ENCODE measurements around the gene CCDC92.
A peak's percentile ranks its signal among the peaks of the same experiment; 100 is the strongest.

The CCDC92 gene

DNA sequence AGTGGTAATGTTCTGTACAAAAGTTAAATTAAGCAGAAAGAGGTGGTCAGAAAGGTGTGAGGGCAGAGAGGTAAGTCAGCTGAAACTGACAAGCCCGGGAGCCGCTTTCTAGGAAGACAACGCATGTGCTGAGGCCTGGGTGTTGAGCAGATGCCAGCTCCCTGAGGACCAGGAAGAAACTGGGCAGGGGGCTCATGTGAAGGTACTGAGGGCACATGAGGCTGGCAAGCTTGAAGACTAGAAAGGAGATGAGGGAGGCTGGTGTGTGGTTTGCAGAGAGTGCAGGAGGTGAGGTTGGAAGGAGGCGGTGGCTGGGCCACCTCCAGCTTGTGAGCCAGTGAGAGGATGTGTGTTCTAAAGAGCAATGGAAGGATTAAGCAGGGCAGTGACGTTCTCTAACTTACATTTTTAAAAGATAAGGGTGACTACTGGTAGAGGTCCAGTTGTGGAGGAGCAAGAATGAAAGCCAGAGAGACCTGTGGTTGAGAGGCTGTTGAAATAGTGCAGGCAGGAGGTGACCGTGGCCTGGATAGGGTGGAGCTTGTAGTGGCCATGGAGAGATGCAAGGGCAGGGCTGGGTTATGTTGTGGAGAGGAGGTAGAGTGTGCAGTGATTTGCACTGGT, 29.5 kb upstream of the CCDC92 start:
- DNase-seq = no peak

DNA sequence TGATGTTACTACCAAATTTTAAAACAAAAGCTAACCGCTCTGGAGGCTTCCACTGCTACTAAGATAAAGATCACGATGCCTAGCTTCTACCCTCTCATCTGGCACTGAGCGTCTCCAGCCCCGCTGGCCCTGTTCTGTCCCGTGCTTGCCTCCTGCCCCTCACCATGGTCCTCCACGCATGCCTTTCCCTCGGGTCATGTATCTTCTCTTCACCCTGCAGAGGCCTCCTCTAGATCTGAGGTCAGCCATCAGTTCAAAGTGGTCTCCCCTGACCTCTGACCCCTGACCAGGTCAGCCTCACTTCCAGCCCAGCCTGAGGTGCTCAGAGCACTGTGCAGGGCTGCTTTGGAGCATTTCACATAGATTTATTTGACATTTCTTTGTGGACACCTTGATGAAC, 28.7 kb upstream of the CCDC92 start:
- no peak for DNase-seq

DNA sequence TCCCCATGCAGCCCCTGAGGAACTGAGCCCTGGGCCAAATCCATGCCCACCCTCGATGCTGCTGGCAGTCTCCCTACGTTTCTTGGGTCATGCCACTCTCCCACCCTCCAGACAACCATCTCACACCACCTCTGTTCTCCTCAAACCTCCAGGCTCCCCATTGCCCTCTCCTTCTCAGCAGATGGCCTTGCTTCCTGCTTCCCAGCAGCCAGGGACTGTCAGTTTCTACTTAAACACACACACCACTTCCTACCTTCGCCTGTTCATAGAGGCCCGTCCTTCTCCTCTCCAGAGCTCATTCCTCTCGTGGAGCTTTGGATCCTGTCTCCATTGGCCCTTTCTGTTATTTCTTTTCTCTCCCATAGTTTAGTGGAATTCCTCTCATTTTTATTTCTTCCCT, 27.5 kb upstream of the CCDC92 start:
- DNase-seq = no peak

DNA sequence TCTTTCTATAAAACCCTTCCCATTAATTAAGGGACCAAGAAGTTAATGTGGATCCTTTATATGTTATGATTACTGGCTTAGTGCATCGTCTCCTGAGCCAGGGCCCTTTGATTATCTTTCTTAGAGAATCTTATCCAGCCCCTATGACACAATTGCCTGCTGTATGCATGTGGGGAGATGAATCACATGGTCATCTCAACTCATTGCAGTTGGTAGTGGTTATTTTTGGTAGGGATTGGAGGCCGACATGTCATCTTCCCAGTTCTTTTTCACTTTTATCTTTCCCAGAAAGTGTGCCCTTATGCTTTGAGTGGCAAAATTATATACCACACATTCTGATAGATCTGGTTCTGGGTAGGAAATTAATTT, 26.3 kb upstream of the CCDC92 start:
- no peak for DNase-seq

DNA sequence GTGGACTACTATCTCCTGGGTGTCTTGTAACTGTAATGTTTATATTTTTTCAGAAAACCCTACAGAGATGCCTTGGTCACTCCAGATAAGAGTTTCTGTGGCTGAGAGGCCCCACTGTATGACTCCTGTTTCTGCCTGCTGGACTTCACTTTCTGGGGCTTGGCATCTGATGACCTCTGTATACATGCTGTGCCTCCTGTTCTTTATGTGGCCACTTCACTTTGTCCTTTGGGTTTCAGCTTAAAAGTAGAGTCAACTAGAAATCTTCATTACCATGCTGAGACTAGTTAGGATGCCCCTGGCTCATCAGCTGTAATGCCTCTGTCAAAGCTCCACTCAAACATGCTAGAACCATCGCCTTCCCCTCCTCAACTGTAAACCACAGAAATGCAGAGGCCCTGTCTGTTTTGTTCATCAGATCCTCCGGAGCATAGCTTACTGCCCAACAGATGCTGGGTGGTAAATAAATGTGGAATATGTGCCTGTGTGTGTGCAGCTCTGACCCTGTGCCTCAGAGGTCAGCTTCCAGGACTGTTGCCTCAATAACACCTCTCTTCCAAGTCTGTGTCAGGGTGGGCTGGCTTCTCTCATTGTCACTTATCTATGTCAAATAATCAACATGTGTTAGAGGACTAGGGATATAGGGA, 25.8 kb upstream of the CCDC92 start:
- DNase-seq = no peak

DNA sequence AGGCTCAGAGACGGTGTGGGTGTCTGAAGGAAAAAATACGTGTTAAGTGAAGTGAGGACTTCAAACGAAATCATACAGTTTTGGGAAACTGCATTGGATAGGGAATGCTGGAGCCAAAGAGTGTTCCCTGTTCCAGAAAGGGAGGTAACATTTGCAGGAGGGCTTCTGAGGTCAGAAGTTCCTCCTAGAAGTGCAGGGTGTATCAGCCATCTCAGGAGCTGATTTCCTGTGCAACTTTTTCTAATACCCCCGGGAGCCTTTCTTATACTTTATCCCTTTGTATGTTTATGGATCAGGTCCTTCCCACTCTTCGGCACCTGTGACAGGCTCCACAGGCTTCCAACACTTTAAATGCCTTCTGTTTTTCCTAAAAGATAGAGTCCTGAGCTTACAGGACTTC, 25.3 kb upstream of the CCDC92 start:
- DNase-seq = no peak

DNA sequence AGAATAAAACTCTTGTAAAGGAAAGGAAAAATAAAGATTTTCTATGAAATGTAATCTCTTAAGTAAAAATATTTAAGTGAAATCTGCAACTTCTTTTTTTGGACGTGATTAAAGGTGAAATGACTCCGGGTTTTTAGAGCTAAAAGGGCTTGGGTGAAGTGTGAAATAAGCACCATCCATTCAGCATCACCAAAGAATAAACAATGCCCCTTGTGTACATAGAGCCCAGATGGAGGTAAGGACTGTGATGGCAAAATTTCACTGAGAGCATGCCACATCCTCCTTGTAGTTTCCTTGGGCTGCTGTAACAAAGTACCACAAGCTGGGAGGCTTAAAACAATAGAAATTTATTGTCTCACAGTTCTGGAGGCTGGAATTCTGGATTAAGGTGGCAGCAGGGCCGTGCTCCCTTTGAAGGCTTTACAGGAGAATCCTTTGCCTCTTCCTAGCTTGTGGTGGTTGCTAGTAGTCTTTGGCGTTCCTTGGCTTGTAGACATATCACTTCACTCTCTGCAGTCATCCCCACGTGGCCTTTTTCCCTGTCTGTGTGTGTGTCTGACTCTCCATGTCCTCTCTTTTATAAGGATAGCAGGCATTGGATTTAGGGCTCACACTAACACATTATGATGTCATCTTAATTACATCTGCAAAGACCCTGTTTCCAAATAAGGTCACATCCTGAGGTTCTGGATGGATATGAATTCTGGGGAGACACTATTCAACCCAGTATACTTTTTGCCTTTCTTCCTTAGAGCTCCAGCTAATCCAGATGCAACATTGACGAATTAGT, 24.6 kb upstream of the CCDC92 start:
- DNase-seq = no peak

DNA sequence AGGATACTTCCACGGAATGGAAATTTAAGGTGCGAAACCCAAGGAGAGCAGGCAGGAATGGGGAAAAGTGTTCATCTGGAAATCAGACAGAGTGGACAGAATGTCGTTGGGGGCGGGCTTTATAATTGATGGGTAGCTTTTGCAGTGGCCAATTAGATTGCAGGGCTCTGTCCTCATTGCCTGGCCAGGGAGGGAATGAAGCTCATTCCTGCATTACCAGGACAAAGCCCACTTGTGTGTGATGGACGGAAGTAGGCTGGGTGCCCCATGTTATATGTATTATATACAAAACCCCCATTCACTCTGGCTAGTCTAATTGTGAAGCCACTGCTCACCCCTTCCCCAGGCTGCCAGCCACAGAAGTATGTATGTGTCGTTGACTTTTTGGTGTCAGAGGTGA, 23.9 kb upstream of the CCDC92 start:
- peak; percentile 65 for DNase-seq

DNA sequence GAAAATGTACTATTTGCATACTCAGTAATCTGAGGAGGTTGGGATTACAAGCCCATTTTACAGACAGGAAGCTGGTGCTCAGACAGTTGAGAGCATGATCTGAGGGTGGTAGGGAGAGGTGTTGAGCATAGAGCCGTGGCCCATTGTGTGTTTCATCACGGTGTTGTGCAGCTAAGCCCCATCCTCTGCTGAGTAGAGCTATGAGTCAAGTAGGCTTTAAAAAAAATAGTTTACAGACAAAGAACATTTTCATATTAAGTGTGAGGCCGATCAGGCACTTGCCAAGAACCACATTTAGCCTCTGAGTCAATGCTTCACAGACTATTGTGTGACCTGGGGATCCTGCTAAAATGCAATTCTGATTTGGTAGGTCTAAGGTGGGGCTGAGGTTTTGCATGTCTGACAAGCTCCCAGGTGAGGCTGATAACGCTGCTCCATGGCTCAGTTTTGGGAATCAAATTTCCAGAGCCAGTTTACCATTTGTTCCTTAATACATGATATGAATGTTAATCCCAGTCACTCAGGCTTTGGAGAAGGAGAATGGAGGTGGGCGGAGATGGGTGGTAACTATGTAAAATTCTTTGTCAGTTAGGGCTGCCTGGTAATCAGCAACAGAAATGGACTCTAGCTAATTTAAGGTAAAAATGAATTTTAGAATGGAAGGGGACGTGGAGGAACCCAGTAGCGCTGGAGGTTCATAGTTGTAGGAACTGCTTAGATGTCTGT, 22.6 kb upstream of the CCDC92 start:
- DNase-seq = no peak

DNA sequence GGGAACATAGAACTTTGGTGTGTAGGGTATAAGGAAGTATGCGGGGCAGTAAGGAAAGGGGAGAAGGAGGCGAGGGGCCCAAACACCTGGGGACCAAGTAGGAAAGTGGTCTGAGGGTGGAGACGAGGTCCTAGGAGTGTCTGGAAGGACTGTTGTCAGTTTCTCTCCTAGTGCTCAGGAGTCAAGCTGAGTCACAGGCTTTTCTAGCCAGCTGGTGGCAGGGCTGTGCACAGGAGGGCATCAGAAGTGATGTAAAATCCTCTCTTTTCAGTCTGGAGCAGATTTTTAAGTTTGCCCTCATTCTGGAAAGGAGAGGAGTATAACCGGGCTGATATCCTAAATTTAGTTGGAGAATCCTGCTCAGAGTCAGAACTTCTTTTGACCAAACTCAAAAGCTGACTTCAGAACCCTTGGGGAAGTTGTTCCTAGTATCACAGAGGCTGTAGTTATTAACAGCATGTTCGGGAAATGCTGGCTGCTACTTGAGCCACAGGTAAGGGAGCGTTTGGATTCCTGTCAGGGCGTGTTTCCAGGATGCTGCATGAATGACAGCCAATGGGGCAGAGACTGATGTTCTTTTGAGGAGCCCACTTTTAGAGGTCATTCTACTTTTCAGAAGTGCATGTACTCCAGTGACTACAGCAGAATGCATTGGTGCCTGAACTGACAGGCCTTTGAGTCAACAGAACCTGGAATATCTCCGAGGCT, 19.6 kb upstream of the CCDC92 start:
- no peak for DNase-seq

DNA sequence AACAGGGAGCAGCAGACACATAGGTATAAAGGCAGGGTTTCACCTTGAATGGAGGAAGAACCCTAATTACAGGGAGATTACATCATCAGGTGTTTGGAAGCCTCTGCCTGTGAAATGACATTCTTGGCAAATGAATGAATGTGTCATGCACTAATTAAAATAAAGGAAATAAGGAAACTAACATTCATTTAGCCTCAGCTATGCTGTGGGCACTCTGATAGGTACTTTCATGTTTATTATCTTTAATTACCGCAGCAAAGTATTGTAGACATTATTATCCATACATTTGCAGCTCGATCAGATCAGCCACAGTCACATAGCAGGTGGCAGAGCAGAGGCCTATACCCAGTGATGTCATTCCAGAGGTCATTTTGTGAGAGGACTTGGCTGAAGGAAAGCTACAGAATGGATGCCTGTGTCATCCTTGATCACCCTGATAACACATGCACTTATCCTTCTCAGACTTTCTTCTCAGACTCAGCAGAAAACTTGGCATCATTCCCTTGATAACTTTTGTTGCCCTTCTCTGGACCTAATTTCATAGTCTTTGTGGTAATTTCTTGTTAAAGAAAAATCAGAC, 18.8 kb upstream of the CCDC92 start:
- DNase-seq = no peak

DNA sequence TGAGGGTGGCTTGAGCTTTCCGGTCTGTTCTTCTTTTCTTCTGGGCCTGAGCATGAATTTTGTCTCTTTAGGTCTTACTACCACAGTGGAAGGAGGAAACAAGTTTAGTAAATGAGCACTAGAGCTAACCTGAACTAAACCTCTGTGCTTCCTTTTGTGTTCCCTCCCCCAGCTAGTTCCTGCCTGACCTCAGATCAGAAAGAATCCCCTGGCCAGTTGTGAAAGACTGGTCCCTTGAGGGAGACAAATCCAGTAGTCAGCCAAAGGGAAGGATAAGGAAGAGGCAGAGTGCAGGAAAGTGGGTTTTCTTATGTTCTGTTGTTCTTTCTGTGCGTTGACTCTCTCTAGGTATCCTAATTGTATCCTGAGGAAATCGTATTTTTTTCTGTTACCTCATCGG, 17.9 kb upstream of the CCDC92 start:
- no peak for DNase-seq

DNA sequence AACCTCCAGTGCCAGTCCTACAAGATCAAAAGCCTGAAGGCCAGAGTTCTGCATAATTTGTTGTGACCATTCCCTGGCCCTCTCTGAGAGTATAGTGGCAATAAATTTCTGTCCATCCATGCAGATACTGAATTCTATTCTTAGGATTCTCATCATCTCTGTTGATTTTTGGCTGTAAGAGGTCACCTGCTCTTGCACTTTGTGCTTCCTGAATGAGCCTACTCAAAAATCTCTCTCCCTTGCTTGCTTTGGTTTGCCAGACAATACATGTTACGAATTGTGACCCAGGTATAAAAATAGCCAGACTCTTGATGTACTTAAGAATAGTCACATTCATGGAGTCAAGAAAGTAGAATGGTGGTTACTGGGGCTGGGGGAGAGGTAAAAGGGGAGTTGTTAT, 17.1 kb upstream of the CCDC92 start:
- DNase-seq = no peak

DNA sequence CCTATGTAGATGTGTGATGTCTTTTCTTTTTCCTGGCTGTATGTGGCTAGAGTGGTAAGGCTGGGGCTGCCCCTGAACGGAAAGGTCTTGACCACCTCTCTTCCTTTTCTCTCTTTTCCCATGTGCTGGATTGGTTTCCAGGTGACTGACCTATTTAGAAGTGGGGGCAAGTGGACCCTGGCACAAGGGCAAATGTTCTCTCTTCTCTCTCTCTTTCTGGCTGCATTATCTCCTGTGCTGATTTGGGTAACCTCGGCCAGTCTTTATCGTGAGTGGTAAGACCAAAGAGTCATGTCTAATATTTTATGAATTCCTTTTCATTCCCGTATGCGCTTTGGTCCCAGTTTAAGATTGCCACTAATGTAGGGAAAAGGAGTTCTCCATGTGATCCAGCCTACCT, 16.5 kb upstream of the CCDC92 start:
- DNase-seq = no peak

DNA sequence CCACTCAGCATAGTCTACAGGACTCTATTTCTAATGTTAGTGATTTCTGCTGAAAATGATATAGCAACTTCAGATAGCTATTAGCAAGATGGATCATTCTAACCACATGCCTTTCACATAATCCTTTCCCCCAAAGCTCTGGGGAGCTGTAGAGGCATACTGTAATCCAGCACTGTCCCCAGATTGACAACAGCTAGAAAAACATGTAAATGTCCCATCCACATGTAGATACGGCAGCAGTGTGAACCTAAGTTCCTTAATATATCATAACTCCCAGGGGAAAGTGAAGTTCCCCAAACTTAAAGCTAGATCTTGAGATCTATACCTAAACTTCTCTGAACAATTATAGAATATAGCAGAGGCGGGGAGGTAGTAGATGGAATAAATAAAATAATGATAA, 14.4 kb upstream of the CCDC92 start:
- DNase-seq = no peak

DNA sequence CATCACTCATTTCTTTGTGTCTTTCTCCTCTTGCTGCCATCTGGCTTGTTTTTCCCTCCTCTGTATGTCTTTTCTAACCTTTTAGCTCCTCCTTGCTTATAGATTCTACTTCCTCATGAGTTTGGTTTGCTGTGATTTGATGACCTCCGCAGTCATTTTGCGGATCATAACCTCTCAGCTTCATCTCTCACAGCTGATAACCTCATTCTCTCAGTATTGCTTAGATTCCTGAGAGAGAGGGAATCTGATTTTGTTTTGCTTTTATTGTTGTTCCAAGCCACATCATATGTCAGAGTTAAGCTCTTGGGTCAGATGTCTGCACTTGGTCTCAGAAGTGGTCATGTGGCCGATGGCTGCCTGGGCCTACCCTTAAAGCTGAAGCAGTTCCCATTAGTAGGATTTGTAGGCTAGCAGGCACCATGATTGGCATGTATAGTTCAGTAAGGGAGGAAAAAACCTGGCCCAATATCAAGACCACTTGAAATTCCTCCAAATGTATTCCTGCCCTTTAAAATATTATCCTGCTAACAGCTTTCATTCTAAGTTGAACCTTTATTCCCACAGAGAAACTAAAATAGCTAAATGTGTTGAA, 13.8 kb upstream of the CCDC92 start:
- no peak for DNase-seq

DNA sequence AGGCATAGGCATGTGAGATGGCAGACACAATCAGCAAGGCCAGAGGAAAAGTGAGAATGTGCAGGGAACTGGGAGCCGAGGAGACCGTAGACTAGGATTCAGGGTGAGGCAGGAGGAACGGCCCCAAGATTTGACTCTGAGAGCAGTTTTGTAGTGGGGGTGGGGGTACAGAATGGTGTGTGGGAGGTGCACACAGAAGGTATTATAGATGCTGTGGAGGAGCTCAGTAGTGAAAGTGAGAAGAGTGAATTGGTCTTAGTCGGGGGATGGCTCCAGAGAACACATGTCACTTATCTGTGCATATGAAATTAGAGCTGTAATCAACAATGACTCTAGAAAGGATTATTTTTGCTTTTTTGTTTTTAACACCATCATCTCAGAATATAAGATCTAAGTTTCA, 12.3 kb upstream of the CCDC92 start:
- DNase-seq = no peak

DNA sequence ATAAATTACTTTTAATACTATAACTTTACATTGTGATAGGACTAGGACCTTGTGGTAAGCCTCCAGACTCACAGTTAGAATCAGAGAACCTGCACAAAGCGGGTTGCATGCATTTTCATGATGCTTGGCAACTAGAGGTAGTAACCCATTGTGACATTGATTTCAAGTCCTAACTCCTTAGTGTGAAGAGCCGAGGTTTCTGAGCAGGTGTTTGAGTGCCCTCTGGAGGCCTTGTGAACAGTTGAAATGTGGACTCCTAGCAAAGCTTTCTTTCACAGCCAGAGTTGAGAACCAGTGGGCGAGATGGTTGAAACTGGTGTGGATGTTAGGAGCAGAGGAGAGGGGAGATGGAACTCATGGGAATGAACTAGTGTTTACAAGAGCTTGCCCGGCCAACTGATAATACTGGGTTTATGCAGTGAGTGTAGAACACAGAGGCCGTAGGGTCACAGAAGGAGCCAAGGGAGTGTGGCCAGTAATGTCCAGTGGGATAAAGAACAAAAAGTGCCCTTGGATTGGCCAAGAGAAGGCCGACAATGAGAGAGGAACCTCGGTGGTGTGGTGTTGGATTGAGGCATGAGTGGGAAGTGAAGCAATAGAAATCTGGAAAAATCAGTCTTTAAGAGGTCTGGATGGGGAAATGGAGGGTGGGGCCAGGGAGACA, 11.3 kb upstream of the CCDC92 start:
- peak; percentile 62 for DNase-seq

DNA sequence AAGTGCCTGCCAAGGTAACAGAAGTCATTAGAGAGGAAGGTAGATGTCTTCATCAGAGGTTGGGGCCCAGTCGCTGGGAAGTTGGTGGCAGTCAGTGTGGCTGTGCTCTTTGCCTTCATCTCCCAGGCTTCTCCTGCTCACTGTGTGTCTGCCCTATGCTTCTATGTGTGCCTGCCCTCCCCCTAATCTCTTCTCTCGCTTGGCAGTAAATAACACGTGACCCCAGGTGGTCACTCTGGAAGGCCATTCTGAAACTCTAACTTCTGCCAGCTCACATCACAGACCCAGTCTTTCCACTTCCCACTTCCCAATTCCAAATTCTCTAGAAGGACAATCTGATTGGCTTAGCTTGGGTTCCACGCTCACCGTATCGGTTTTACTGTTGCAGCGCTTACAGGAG, 9.6 kb upstream of the CCDC92 start:
- DNase-seq = no peak

DNA sequence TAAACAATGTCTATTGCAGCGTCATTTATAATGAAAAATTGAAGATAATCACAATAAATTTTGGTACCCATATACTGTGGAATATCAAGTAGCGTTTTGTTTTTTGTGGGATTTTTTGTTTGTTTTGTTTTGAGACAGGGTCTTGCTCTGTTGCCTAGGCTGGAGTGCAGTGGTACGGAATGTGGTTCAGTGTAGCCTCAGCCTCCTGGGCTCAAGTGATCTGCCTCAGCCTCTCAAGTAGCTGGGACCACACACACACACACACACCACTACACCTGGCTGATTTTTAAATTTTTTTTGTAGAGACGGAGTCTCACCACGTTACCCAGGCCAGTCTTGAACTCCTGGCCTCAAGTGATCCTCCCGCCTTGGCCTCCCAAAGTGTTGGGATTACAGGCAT, 6.9 kb upstream of the CCDC92 start:
- DNase-seq = no peak

DNA sequence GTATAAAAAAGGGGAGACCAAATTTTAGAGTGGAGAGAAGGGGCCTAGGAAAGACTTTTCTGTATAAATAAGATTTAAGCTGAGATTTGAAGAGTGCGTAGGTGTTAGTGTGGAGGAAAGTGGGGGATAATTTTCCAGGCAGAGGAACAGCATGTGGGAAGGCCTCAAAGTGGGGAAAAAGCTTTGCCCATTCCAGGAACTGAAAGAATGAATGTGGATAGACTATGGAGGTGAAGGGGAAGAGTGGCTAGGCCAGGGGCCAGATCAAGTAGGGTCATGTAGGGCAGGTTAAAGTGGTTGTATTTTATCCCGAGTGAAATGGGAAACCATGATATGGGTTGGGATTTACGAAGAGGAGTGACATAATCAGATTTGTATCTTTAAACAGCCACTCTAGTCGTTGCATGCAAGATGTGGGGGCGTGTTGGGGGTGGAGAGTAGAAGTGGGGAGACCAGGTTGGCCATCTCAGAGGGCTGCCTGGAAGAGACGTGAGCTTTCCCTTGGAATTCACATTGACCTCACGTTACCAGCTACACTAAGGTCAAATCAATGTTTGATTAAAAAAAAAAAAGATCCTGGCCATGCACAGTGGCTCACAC, 3.7 kb upstream of the CCDC92 start:
- no peak for DNase-seq
